SKM-1 (cell line): ENCODE data around the gene TBC1D22A.
"Not testable (repeated sequence)": the region's sequence is repeated elsewhere in the genome, so short reads cannot be mapped to it uniquely, and the experiment has no call there.

ENCODE experiments used
- DNase-seq: peaks from one replicate; lab custom pipeline; 2025; ENCODE audit not compliant: unreplicated experiment; lab: John Stamatoyannopoulos, UW

Gene TBC1D22A

GRCh38 chr22:47157486-47158270, 395.2 kb downstream of the TBC1D22A start:
- no peak for DNase-seq

DNA sequence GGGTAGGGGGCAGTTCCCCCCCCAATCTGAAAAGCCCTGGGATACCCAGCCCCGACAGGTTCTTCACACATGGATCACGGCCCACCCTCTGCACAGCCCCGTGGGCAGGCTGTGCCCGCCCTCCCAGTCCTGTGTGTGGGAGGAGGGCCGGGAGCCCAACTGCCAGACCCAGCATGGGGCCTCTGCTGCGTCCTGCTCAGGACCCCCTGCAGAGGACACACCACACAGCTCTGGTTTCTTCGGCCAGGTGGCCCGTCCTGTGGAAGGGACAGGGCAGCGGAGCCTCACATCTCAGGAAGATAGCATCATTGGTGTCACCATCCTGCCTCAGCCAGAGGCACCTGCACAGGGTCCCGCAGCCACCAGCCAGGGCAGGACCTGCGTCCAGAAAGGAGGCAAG, 396.0 kb downstream of the TBC1D22A start:
- no peak for DNase-seq

GRCh38 chr22:47159592-47159991, 397.1 kb downstream of the TBC1D22A start:
- no peak for DNase-seq

- no peak for DNase-seq
These were observed 397.7 kb downstream of the TBC1D22A start for GRCh38 chr22:47160141-47160541.

GRCh38 chr22:47160781-47161520, 398.5 kb downstream of the TBC1D22A start:
- no peak for DNase-seq

DNA sequence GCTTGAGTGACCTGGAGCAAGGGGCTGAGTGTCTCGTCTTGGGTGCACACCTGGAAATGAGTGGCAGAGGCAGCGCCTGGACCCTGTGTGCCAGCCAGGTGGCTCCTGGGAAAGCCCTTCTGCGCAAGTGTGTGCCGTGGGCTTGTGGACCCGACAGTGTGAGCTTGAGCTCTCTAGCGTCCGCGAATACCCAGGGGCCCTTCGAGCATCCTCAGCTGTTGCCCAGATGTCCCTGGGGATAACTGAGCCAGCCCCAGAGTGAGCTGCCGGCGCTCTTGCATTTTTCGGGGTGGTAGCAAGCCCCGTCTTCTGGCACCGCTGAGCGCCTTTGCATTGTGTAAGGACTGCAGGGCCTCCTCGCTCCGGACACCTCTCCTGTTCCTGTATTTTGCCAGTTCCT, 399.2 kb downstream of the TBC1D22A start:
- no peak for DNase-seq

- DNase-seq, result no peak
These were observed 400.4 kb downstream of the TBC1D22A start for GRCh38 chr22:47162865-47163264.

DNA sequence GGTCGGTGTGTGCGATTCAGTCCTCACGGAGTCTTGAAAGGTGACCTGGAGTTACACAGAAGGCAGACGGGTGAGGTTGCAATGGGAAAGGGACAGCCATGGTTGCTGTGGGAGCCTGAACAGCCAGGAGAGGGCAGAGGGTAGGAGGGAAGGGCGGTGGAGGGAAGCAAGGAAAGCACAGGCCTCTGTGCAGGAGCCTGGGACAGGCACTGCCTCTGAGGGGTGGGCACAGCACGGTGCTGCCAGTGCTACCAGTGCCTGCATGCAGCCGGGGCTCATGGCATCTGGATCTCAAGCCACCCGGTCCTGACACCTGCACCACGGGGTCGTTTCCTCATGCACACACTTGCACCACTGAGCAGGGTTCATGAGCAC, 401.0 kb downstream of the TBC1D22A start:
- no peak for DNase-seq

GRCh38 chr22:47163856-47164513, 401.5 kb downstream of the TBC1D22A start:
- no peak for DNase-seq

DNA sequence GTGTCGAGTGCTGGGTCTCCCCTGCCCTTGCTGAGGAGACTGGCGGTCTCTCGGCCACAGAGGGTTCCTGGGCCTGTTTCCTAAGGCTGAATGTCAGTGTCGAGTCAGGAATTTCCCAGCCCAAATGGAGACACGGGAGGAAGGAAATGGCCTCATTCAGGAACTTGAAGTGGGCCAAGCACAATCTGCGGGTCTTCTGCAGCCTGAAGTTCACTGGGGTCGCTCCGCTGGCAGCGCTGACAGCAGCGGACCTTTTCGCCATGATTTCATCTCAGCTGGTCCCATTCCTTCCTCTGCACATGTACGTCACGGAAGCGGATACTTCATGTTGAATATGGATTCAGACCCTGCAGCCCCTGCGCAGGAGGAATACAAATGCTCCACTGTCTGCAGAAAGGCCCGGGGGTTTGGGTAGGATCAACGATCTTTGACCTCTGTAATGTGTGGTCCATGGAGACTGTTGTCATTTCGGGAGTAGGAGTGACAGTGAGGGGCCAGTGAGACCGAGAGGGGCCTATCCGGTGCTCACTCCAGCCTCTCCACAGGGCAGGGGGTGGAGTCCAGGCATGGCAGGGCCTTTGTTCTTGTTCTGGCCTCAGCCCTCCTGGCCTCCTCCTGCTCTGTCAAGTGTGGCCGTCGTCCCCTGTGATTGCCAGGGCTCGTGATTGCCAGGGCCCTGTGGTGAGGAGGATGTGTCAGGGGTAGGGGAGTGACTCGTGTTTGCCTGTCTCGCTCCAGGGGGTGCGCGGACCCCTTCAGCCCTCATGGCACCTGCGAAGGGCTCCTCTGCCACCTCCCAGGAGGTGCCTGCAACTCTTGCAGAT, 402.3 kb downstream of the TBC1D22A start:
- no peak for DNase-seq

DNA sequence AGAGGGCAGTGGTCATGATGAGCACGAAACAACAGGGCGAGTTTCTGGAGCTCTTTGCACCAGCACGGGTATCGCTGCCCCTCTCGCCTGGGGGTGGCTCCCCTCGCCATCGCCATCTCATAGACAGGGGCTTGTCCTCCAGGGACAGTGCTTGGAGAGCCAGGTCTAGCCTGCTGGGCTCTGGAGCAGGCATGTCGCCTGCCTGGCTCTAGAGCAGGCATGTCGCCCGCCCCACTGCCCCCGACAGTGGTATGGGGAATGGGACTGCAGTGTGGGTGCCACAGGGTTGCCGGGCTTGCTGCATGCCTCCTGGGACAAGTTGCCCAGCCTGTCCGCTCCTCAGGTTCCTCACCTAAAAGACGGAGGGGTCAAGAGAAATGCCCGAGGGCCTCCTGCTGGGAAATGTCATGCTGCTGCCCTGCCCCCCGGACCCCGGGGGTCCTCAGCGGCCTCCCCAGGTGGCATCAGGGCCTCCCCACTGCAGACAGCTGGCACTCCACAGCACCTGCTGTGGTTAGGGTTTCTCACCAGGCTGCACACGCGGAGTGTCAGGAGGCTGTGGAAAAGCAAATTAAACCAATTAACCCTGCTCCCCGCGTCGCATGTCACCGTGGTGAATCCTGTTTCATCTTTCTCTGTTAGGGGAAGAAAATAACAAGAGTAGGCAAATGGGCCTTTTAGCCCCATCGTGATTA, 403.0 kb downstream of the TBC1D22A start:
- no peak for DNase-seq

DNA sequence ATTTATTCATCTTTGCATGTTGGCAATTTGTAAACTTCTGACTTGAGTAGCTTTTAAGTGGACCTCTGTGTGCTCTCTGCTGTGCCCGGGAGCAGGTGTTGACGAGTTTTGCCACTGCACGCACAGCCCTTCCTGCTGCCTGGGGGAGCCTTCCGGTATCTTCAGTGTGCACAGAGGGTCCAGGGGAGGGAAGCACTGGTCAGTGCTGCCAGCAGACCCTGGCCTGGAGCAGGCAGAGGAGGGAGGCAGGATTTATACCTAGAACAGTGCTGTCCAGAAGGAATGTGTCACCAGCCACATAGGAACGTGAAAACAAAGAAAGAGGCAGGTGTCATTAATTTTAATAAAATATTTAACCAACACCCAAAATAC, 403.6 kb downstream of the TBC1D22A start:
- DNase-seq, result no peak

DNA sequence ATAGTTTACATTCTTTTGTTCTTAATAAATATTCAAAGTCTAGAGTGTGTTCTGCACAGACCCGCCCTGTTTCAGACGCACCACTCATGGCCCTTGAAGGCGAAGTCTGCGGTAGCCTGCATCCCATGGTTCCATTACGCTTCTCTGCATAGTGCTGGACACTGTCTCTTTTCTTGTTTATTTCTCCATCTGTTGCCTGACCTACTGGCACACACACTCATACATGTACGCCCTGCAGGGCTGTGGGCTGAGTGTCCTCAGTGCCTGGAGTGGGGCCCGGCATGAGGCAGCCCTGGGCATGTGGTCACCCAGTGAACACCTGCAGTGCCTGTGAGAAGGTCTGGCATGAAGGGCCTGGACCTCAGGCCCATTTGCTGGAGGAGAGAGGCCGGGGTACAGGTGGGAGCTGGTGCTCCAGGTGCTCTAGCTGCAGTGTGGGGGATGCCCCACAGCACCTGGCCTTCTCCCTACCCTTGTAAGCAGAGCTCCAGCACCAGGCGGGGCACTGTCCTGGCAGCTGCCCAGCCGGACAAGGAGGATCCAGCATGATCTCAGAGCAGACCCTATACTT, 404.1 kb downstream of the TBC1D22A start:
- no peak for DNase-seq

GRCh38 chr22:47167056-47167455, 404.6 kb downstream of the TBC1D22A start:
- DNase-seq, result no peak

DNA sequence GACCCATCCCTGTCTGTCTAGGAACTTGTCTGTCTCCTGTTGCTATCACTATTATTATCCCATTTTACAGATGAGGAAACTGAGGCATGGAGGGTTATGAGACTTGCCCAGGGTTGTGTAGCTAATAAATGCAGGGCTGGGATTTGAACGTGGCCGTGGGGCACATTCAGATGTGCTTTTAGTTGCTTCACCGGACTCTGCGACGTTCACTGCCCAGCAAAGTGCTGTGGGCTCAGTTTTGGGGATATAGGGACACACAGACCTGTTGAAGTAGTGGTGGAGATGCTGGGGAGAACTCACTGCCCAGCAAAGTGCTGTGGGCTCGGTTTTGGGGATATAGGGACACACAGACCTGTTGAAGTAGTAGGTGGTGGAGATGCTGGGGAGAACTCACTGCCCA, 405.5 kb downstream of the TBC1D22A start:
- not testable (repeated sequence) for DNase-seq

GRCh38 chr22:47168441-47168840, 406.0 kb downstream of the TBC1D22A start:
- DNase-seq, result no peak

- DNase-seq, result no peak
These were observed 406.7 kb downstream of the TBC1D22A start for GRCh38 chr22:47168900-47169800.

- no peak for DNase-seq
These were observed 407.3 kb downstream of the TBC1D22A start for GRCh38 chr22:47169801-47170140.
